AG08396 (cell line): ENCODE measurements around the gene SLC9A9.

ENCODE experiments used
- DNase-seq: peaks from one replicate; pipeline ENCODE4 v3.0.0; 2012; ENCODE audit warnings: low spot score, mixed read lengths

Gene SLC9A9

DNA sequence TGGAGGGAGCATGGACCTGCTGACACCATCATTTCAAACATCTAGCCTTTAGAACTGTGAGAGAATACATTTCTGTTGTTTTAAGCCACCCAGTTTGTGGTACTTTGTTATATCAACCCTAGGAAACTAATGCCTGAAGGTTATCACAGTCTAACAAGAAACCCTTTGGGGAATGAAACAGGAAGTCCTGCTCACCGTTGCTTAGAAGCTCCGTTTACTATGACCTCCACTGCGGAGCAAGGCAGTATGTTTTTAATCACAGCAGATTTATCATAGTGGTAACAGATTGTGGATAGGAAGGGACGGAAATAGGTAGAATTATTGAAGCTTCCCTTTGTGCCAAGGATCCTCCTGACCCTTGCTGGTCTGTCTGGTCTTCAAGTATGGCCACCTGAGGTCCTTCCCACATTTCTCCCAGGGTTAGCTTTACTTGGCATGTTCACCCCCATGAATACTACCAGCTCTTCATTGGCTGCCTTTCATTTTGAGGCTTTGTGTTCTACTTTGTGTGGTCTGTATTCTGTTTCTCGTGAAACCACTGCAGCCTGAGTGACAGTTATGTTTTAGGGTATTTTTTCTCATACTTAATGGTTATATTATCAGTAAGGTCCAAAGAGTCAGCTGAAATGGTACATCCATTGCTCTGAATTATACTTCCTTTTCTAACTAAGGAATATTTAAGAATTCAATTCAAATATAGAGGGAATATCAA, 527.1 kb downstream of the SLC9A9 start:
- DNase-seq, result no peak

GRCh38 chr3:143315766-143316165, 532.5 kb downstream of the SLC9A9 start:
- no peak for DNase-seq

DNA sequence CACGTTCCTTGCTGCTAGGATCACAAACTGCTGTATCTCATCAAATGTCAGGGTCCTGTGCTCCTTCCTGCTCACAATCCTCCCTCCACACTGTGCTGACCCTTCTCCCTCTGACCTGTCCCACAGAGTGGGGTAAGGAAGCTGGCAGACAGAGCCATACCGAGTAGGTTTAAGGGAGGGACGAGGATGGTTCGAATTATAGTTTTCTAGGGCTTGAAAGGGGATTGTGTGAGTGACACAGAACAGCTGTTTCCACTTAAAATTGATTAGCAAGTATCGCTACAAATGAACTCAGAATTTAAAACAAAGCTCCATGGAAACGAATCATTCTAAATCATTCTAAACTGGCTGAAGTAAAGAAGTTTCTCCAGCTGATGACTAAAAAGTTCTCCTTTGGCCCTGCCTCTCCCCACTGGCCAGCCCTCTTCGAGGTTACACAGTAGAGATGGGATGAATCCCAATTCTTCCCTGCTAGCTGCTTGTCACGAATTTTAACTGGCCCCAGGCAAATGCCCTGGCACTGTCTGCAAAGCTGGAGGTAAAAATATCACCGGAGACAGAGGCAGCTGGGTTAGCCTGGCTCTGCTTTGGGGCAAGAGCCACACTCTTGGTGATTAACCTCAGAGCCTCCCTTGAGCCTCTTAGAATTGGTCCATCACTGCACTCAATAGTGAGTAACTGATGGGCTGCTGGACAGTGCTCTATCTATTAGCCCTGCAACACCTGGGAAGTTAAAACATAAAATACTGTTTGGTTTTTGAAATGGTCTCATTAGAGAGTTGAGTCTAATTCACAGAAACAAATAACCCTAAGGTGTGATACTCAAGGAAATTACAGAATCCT, 533.8 kb downstream of the SLC9A9 start:
- peak; percentile 10 for DNase-seq

- DNase-seq, result no peak
These were observed 534.4 kb downstream of the SLC9A9 start for GRCh38 chr3:143313893-143314188.

DNA sequence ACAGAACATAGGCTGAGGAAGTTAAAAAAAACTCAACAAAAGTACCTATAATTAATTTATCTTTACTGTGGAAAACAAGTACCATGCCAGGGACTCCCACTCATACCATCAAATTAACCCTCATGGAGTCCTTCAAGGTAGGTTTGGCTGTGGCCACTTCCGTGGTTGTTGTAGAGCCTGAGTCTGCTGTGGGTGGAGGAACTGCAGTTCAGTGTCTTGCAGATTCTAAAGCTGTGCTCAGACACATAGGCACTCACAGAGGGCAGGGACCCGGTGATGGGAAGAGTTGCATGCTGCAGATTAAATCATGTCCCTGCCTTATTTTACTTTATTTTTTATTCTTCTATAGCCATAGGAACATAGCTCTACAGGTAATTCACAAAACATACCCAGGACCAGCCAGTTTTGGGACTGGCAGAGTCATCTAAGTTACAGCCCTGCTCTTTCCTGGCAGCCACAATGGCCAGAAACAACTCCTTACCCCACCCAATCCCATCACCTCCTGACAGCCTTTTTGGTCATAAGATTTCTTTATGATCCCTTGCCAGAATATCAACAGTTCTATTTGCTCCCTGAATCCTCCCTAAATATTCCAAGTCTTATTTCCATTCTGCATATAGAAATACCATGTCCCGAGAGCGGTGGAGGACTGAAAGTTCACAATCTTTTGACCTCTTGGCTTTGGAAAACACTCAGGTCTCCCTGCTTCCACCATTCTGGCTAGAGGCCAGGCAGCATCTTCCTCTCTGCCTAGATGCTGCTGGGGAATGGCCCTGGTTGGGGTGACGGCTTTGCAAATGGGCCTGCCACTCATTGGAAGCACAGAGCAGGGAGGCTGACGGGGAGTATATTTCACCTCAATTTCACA, 535.0 kb downstream of the SLC9A9 start:
- DNase-seq, result no peak

GRCh38 chr3:143311096-143311495, 537.2 kb downstream of the SLC9A9 start:
- no peak for DNase-seq

DNA sequence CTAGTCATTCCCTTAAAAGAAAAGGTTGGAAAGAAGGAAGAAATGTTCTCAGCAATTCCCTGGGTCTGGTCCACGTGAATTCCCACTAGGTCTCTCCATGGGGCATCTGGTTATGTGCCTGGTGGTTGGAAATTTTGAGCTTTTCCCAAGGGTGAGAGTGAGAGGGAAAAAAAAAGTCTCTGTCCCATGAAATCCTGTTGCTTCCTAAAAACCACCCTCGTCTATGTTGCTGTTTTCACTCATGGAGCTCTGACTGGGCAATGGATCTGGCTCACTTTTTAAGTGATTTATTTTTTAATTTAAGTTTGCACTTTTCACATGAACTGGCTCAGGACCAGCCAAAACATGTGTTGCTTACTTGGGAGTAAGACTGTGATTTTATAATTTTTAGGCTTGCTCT, 538.6 kb downstream of the SLC9A9 start:
- DNase-seq, result no peak

GRCh38 chr3:143307613-143308183, 540.6 kb downstream of the SLC9A9 start:
- no peak for DNase-seq

GRCh38 chr3:143306407-143306806, 541.9 kb downstream of the SLC9A9 start:
- DNase-seq, result no peak

GRCh38 chr3:143302638-143303171, 545.6 kb downstream of the SLC9A9 start:
- DNase-seq, result peak; percentile 44

GRCh38 chr3:143301031-143301901, 547.0 kb downstream of the SLC9A9 start:
- DNase-seq, result no peak

- no peak for DNase-seq
These were observed 549.3 kb downstream of the SLC9A9 start for GRCh38 chr3:143298886-143299535.

GRCh38 chr3:143298380-143298779, 549.9 kb downstream of the SLC9A9 start:
- DNase-seq, result no peak

DNA sequence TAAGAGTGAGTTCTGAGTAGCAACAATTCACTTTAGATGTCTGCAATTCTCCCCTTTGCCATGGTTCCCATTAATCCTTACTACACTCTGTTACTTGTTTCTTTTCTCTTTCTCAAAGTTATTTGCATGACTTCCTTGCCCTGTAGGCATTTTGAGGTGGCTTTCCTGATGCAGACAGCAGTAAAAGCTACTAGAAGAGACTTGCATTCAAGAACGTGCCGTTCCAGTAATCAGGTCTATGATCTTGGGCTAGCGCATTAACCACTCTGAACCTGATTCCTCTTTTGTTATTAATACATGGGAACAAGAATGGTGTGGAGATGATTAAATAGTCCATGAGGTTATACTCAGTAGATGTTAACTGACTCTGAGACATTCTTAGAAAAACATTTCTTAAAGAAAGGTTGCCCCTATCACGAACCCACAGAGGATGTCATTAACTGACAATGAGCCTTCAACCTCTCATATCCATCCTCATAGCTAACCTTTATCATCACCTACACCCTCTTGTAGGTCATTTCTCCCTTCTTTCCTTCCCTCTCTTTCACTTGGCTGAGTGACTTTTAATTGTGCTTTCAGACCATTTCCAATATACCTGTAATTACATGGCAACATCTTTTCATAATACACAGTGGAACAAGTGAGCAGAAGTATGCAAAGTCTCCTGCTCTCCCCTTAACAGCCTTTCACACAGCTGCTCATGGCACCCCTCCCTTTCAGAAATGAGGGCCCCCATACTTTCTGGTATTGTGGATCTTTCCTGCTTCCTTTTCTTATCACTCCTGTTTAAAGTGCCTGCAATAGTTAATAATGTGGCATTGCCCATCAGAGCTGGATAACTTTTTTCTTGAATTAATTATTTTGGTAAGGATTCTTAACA, 552.8 kb downstream of the SLC9A9 start:
- no peak for DNase-seq

GRCh38 chr3:143294188-143294587, 554.1 kb downstream of the SLC9A9 start:
- DNase-seq, result no peak

- DNase-seq, result no peak
These were observed 556.3 kb downstream of the SLC9A9 start for GRCh38 chr3:143291836-143292447.

DNA sequence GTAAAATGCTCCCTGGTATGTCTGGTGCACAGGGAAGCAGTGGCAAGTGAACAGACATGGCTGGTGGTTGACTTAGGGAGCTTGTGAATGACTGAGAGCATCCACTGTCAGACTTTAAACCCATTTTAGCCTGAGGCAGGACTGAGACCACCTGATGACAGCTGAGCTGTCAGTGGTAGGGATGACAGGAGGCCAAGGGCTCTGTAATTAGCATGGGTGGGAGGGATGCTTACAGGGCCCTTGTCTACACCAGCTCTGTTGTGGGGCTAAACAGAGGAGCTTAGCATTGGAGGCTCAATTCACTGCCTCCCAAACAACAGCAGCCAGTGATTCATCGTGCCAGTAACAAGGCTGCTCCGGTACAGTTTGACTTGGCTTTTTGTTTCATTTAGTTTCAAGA, 559.3 kb downstream of the SLC9A9 start:
- DNase-seq, result no peak

GRCh38 chr3:143287403-143287802, 560.9 kb downstream of the SLC9A9 start:
- no peak for DNase-seq

DNA sequence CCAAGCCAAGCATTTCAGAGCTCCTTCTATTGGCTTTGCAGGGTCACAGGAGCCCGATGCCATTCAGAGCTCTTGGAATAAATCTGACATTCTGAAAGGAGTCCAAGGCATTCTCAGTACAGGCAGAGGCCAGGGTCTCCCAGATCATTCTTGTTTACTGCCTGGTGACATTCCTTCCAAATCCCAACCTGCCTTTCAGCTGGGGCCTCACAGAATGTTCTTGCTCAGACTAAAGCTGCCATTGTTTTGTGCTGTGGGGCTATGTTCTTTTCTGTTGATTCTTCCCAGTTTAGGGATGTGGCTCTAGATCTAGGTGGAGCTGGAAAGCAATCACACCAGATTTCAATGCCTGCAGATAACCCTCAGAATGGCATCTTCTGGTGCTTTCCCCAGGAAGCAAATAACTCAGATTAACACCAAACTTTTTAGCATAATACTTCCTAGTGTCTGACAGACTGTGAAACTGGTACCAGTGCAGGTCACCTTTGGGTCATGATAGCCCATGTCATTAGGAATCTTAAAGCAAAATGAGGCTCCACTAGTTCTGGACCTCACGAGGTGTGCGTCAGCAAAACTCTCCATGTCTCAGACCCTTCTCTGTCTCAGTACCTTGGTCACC, 561.8 kb downstream of the SLC9A9 start:
- no peak for DNase-seq
